Stomach (tissue), 9 donors: ENCODE measurements around the gene CERK. TPM values are rescaled to one million over a fixed set of nuclear protein-coding genes. Genes with fewer than 3 reads are reported as not detected.

ENCODE experiments used
- DNase-seq, 2 donors: peaks; one replicate each; pipeline versions ENCODE4 v3.0.0 to v3.0.0-alpha.2; 2013 to 2019
- H3K27ac ChIP-seq, 5 donors: fragments of 200-600 bp in 4 of 5; sonication (generic) in 4 of 5; one replicate each; pipeline ENCODE4 v1.5.1; 2013 to 2019; ENCODE audit warnings: mild to moderate bottlenecking in 1 of 5, moderate library complexity in 1 of 5
- H3K27me3 ChIP-seq, 3 donors: fragments of 200-600 bp; sonication (generic); one replicate each; pipeline ENCODE4 v1.5.1; 2017 to 2019; ENCODE audit warnings: mixed run types in 1 of 3
- H3K36me3 ChIP-seq, 4 donors: fragments of 200-600 bp; sonication (generic); 1 replicate in 3 of 4; 2 replicates in 1 of 4; pipeline ENCODE4 v1.5.1; 2016 to 2019
- H3K4me1 ChIP-seq, 4 donors: fragments of 200-600 bp; sonication (generic); one replicate each; pipeline ENCODE4 v1.5.1; 2016 to 2019
- H3K4me3 ChIP-seq, 4 donors: fragments of 200-600 bp; sonication (generic) in 3 of 4; one replicate each; pipeline ENCODE4 v1.5.1; 2016 to 2019; ENCODE audit warnings: mild to moderate bottlenecking in 1 of 4
- H3K9me3 ChIP-seq, 4 donors: fragments of 200-600 bp; sonication (generic); one replicate each; pipeline ENCODE4 v1.5.1; 2016 to 2019
- EP300 ChIP-seq: sonication (generic); formaldehyde crosslinking; IDR thresholded peaks from one replicate; pipeline ENCODE4 v1.6.1; 2017; ENCODE audit warnings: antibody characterized with exemption
- POLR2A ChIP-seq, 4 donors: fragments of 450-650 bp; IDR thresholded peaks; one replicate each; pipeline ENCODE4 v1.6.1; 2016; ENCODE audit warnings: antibody characterized with exemption in 4 of 4, control low read depth in 2 of 4, mild to moderate bottlenecking in 1 of 4, moderate library complexity in 1 of 4
- POLR2AphosphoS5 ChIP-seq, 3 donors: sonication (generic); formaldehyde crosslinking; IDR thresholded peaks; one replicate each; pipeline ENCODE4 v1.6.1; 2016; ENCODE audit warnings: antibody characterized with exemption in 3 of 3
- WGBS, 5 donors: extraction: QIAGEN DNeasy Blood & Tissue Kit in 3 of 5; methylation state at CpG; one replicate each; pipeline versions ENCODE4 v1.1.5 to v1.1.7; 2013 to 2018; 5-methylcytosine and 5-hydroxymethylcytosine counted together
- intact Hi-C: fragments of 100-400 bp; cut with DNase I; formaldehyde crosslinking; loops from one replicate; pipeline ENCODE4 v1.15.1; 2023; ENCODE audit warnings: low total_unique reads
- polyA plus RNA-seq, 3 donors: library from polyadenylated mRNA; stranded (reverse); fragments of 200-250 nt; gene quantifications; one replicate each; pipeline ENCODE4 v1.2.3, GENCODE V29; 2013
- total RNA-seq, 5 donors: library from RNA; depleted of rRNA; stranded (reverse); fragments of >200 nt; gene quantifications; one replicate each; pipeline versions ENCODE4 v1.1.0 to v1.2.3, GENCODE V29; 2014 to 2016
- TF ChIP-seq, protein P1 (sequence below), 7 experiments: fragments of 450-650 bp in 4 of 7; fragments of 200-600 bp in 3 of 7; sonication (generic) in 3 of 7; IDR thresholded peaks; one replicate each; pipeline ENCODE4 v1.5.1; 2016 to 2019; ENCODE audit warnings: antibody characterized with exemption in 7 of 7, control low read depth in 2 of 7, mild to moderate bottlenecking in 1 of 7
- donor health status: healthy with polysubstance abuse.
- donor health status: Bipolar disorder and iron deficiency.
- donor health status: healthy.

CERK gene
- total and polyA plus RNA-seq, 8 donors: 12.5 to 59.4 (median 31.5) TPM

DNA sequence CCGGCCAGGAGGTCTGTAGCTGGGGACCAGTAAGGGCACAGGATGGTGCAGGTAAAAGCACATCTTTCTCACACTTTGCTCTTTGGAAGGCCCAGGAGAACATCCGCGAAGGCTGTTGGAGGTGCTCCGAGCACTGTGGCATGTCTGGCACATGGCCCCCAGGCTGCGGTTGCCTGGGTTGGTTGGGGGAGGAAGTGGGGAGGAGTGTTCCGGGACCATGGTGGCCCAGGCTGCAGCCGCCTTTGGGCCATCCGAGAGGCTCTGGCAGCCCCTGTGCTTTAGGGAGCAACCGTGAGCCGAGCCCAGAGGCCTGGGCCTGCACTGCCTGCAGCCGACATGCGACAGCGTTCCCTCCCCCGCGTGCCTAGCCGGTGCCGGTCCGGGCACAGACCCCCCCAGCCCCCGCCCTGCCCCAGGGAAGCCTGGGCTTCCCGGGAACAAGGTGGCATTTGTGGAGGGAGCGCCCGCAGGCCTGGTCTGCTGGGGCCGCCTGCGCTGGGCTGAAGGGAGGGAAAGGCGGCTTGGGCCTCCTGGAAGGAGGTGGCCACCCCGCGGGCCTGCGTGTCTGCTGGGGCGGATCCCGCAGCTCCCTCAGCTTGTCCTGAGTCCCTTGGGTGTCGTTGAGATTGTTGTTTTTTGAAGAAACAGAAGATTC lies 59.9 kb downstream of the CERK start:
- Histone ChIP-seq H3K27me3 (no peaks in the 10 kb centered on the region), H3K36me3 (peaks cover 14 to 60% (median 56%) of the 10 kb centered on the region in 4 donors), H3K27ac (no peak overlapping the region), H3K9me3 (no peaks in the 10 kb centered on the region), H3K4me3 (no peak overlapping the region), H3K4me1 (peaks cover 4 to 26% (median 13%) of the 10 kb centered on the region in 4 donors)
- intact Hi-C loops: no loop called here
- TF ChIP-seq, protein P1, sequence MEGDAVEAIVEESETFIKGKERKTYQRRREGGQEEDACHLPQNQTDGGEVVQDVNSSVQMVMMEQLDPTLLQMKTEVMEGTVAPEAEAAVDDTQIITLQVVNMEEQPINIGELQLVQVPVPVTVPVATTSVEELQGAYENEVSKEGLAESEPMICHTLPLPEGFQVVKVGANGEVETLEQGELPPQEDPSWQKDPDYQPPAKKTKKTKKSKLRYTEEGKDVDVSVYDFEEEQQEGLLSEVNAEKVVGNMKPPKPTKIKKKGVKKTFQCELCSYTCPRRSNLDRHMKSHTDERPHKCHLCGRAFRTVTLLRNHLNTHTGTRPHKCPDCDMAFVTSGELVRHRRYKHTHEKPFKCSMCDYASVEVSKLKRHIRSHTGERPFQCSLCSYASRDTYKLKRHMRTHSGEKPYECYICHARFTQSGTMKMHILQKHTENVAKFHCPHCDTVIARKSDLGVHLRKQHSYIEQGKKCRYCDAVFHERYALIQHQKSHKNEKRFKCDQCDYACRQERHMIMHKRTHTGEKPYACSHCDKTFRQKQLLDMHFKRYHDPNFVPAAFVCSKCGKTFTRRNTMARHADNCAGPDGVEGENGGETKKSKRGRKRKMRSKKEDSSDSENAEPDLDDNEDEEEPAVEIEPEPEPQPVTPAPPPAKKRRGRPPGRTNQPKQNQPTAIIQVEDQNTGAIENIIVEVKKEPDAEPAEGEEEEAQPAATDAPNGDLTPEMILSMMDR (IDR thresholded peaks at IDR 0.05): no peak
- no peak for TF ChIP-seq EP300
- TF ChIP-seq POLR2A (IDR thresholded peaks at IDR 0.05): no peak
- TF ChIP-seq POLR2AphosphoS5 (IDR thresholded peaks at IDR 0.05): no peak
- no peak for DNase-seq
- 88 to 94% (median 91%) methylated on average over 15 to 31 of the region's 31 CpGs for WGBS, 5 donors

- Histone ChIP-seq H3K27me3 (no peaks in the 10 kb centered on the region), H3K9me3 (no peaks in the 10 kb centered on the region), H3K36me3 (peaks cover 17 to 66% (median 62%) of the 10 kb centered on the region in 4 donors), H3K27ac (no peak overlapping the region), H3K4me3 (no peak overlapping the region), H3K4me1 (peaks cover 4 to 26% (median 13%) of the 10 kb centered on the region in 4 donors)
- no peak for TF ChIP-seq EP300
- TF ChIP-seq, protein P1 (IDR thresholded peaks at IDR 0.05): no peak
- TF ChIP-seq POLR2AphosphoS5 (IDR thresholded peaks at IDR 0.05): no peak
- TF ChIP-seq POLR2A (IDR thresholded peaks at IDR 0.05): no peak
- WGBS, 5 donors: 88 to 94% (median 92%) methylated on average over 23 to 28 of the region's 28 CpGs
- intact Hi-C loops: no loop called here
- no peak for DNase-seq
These were observed 60.6 kb downstream of the CERK start for GRCh38 chr22:46677323-46678002.

GRCh38 chr22:46676881-46677280 lies 61.2 kb downstream of the CERK start:
- no peak for DNase-seq
- WGBS, 5 donors: 80 to 89% (median 87%) methylated on average over 8 to 14 of the region's 14 CpGs
- TF ChIP-seq POLR2AphosphoS5 (IDR thresholded peaks at IDR 0.05) (no peak), POLR2A (IDR thresholded peaks at IDR 0.05) (no peak), EP300 (no peak)
- TF ChIP-seq, protein P1 (IDR thresholded peaks at IDR 0.05): no peak
- Histone ChIP-seq H3K4me3 (no peak overlapping the region), H3K27ac (no peak overlapping the region), H3K36me3 (peaks cover 17 to 71% (median 62%) of the 10 kb centered on the region in 4 donors), H3K4me1 (peaks cover 4 to 26% (median 14%) of the 10 kb centered on the region in 4 donors), H3K27me3 (no peaks in the 10 kb centered on the region), H3K9me3 (no peaks in the 10 kb centered on the region)
- intact Hi-C loops: no loop called here

DNA sequence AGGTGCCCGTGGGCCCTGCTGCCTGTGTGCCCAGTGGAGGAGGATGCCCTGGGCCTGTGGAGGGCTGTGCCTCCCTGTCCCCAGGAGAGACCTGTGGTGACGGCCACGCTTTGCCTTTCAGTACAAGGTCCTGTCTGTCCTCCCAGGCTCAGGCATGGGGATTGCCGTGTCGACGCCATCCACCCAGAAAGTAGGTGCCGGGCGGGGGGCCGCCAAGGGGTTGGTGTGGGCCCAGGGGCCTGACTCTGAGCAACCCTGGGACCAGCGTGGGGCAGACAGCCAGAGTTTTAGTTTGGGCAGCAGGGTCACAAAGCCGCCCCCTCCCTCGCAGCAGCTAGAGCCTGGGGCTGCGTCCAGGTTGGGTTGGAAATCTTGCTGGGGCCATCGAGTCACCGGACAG lies 61.6 kb downstream of the CERK start:
- 88 to 94% (median 89%) methylated on average over 12 to 15 of the region's 15 CpGs; no CpG with 5 or more reads in 1 of the 5 donors for WGBS, 5 donors
- intact Hi-C loops: no loop called here
- Histone ChIP-seq H3K4me1 (peaks cover 4 to 26% (median 15%) of the 10 kb centered on the region in 4 donors), H3K4me3 (no peak overlapping the region), H3K27ac (no peak overlapping the region), H3K27me3 (no peaks in the 10 kb centered on the region), H3K9me3 (no peaks in the 10 kb centered on the region), H3K36me3 (peaks cover 17 to 74% (median 62%) of the 10 kb centered on the region in 4 donors)
- DNase-seq: no peak
- TF ChIP-seq EP300 (no peak), POLR2A (IDR thresholded peaks at IDR 0.05) (no peak), POLR2AphosphoS5 (IDR thresholded peaks at IDR 0.05) (no peak)
- TF ChIP-seq, protein P1 (IDR thresholded peaks at IDR 0.05): no peak
